Neutrophil (primary cell): ENCODE measurements around the gene GLRA1.

Experiments
- H3K27ac ChIP-seq: fragments of 200-600 bp; sonication (generic); 2 replicates; pipeline ENCODE4 v1.5.1; 2016; ENCODE audit warnings: mild to moderate bottlenecking, moderate library complexity
- H3K27me3 ChIP-seq: fragments of 200-600 bp; sonication (generic); 2 replicates; pipeline ENCODE4 v1.6.0; 2016; ENCODE audit warnings: mild to moderate bottlenecking
- H3K36me3 ChIP-seq: fragments of 200-600 bp; sonication (generic); 2 replicates; pipeline ENCODE4 v1.5.1; 2017
- H3K4me1 ChIP-seq, 2 experiments: fragments of 200-600 bp in 1 of 2; sonication (generic) in 1 of 2; 1 replicate in 1 of 2; 2 replicates in 1 of 2; pipeline versions ENCODE4 v1.5.1 to v1.6.1; 2013 to 2016; ENCODE audit warnings: low read depth in 1 of 2, low read length in 1 of 2, mild to moderate bottlenecking in 1 of 2, moderate library complexity in 1 of 2; ENCODE audit not compliant: control insufficient read depth in 1 of 2, insufficient read depth in 1 of 2
- H3K4me3 ChIP-seq, 2 experiments: fragments of 200-600 bp in 1 of 2; sonication (generic) in 1 of 2; 1 replicate in 1 of 2; 2 replicates in 1 of 2; pipeline ENCODE4 v1.5.1; 2013 to 2016; ENCODE audit warnings: low read depth in 1 of 2, low read length in 1 of 2, mild to moderate bottlenecking in 1 of 2, moderate library complexity in 1 of 2
- H3K9me3 ChIP-seq: fragments of 200-600 bp; sonication (generic); 2 replicates; pipeline ENCODE4 v1.5.1; 2016
- CTCF ChIP-seq: fragments of 200-600 bp; sonication (generic); IDR thresholded peaks from 2 replicates; pipeline ENCODE4 v1.5.1; 2016; ENCODE audit warnings: antibody characterized with exemption

GLRA1 gene

GRCh38 chr5:151906246-151906645 is 18.4 kb downstream of the GLRA1 start:
- Histone ChIP-seq H3K4me1 (no peaks in the 10 kb centered on the region), H3K27me3 (peaks cover 17% of the 10 kb centered on the region), H3K27ac (no peak overlapping the region), H3K9me3 (no peaks in the 10 kb centered on the region), H3K36me3 (no peaks in the 10 kb centered on the region), H3K4me3 (no peak overlapping the region)
- no peak for TF ChIP-seq CTCF

- H3K4me1 ChIP-seq = no peaks in the 10 kb centered on the region
- H3K4me3 ChIP-seq = no peak overlapping the region
- no peaks in the 10 kb centered on the region for H3K9me3 ChIP-seq
- no peak overlapping the region for H3K27ac ChIP-seq
- H3K36me3 ChIP-seq = no peaks in the 10 kb centered on the region
- H3K27me3 ChIP-seq = peaks cover 17% of the 10 kb centered on the region
- TF ChIP-seq CTCF = no peak
Measured at GRCh38 chr5:151905557-151905961, 19.1 kb downstream of the GLRA1 start.

- H3K4me1 ChIP-seq = no peaks in the 10 kb centered on the region
- no peaks in the 10 kb centered on the region for H3K36me3 ChIP-seq
- no peak overlapping the region for H3K27ac ChIP-seq
- TF ChIP-seq CTCF = no peak
- no peaks in the 10 kb centered on the region for H3K9me3 ChIP-seq
- H3K27me3 ChIP-seq = peaks cover 17% of the 10 kb centered on the region
- no peak overlapping the region for H3K4me3 ChIP-seq
Measured at GRCh38 chr5:151904909-151905308, 19.7 kb downstream of the GLRA1 start.

GRCh38 chr5:151904127-151904526 is 20.5 kb downstream of the GLRA1 start:
- Histone ChIP-seq H3K9me3 (no peaks in the 10 kb centered on the region), H3K4me1 (no peaks in the 10 kb centered on the region), H3K27me3 (peaks cover 17% of the 10 kb centered on the region), H3K27ac (no peak overlapping the region), H3K4me3 (no peak overlapping the region), H3K36me3 (no peaks in the 10 kb centered on the region)
- TF ChIP-seq CTCF = no peak

GRCh38 chr5:151903243-151903653 is 21.4 kb downstream of the GLRA1 start:
- Histone ChIP-seq H3K9me3 (no peaks in the 10 kb centered on the region), H3K27me3 (peaks cover 17% of the 10 kb centered on the region), H3K4me3 (no peak overlapping the region), H3K4me1 (no peaks in the 10 kb centered on the region), H3K27ac (no peak overlapping the region), H3K36me3 (no peaks in the 10 kb centered on the region)
- no peak for TF ChIP-seq CTCF

GRCh38 chr5:151902215-151902614 is 22.4 kb downstream of the GLRA1 start:
- H3K36me3 ChIP-seq = no peaks in the 10 kb centered on the region
- H3K9me3 ChIP-seq = no peaks in the 10 kb centered on the region
- H3K4me3 ChIP-seq = no peak overlapping the region
- H3K4me1 ChIP-seq = no peaks in the 10 kb centered on the region
- no peak for TF ChIP-seq CTCF
- H3K27ac ChIP-seq = no peak overlapping the region
- peaks cover 17% of the 10 kb centered on the region for H3K27me3 ChIP-seq
